ENCODE results near the gene EFNA5. TPM values are rescaled to one million over a fixed set of nuclear protein-coding genes. Genes with fewer than 3 reads are reported as not detected.

EFNA5 gene
- total RNA-seq, 1 experiment from 2014 or later = 1.5 TPM

DNA sequence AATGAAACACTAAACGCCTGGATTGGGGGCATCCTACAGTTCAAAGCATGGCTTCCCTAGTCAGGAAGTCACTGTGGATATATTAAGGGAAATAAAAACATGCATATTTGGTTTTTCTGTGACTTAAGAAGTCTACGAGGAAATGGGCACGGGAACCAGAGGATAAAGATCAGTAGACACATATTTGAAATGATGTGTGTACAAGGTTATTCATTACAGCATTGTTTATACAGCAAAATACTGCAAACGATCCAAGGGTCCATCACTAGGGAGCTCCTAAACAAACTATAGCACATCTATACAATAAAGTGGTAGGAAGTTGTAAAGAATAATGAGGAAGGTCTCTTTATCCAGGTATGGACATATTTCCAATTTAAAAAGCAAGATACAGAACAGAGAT lies 71.8 kb downstream of the EFNA5 start:
- ChIA-PET CTCF (interaction anchor here (0.9 kb wide), 1 partner anchor 1330 kb away, joined by 3 read pairs; no protein-coding TSS in a partner anchor), POLR2A (no interaction called here)
- Mint-ChIP-seq H3K9me3 (ENCODE audit: unreplicated experiment) (no peaks in the 10 kb centered on the region), H3K4me1 (ENCODE audit: low read depth, unreplicated experiment) (no peaks in the 10 kb centered on the region), H3K27me3 (ENCODE audit: insufficient read depth, unreplicated experiment) (peaks cover 7% of the 10 kb centered on the region), H3K27ac (ENCODE audit: unreplicated experiment) (no peak overlapping the region), H3K4me3 (ENCODE audit: unreplicated experiment) (no peak overlapping the region), H3K36me3 (ENCODE audit: insufficient read depth, unreplicated experiment) (no peaks in the 10 kb centered on the region)
- no peak for DNase-seq
- Histone ChIP-seq H3K9me3 (no peaks in the 10 kb centered on the region), H3K27me3 (replicated peaks; ENCODE audit: control insufficient read depth, insufficient read depth, low read length) (no peaks in the 10 kb centered on the region), H3K4me1 (peaks cover 6% of the 10 kb centered on the region; the same call in 1 of the 2 replicates), H3K4me3 (ENCODE audit: low read depth, low read length) (no peak overlapping the region), H3K36me3 (ENCODE audit: control insufficient read depth, insufficient read depth, low read length) (no peaks in the 10 kb centered on the region)
- no TSS peak for BruUV-seq (replicated peaks)
- TF ChIP-seq, protein P1, sequence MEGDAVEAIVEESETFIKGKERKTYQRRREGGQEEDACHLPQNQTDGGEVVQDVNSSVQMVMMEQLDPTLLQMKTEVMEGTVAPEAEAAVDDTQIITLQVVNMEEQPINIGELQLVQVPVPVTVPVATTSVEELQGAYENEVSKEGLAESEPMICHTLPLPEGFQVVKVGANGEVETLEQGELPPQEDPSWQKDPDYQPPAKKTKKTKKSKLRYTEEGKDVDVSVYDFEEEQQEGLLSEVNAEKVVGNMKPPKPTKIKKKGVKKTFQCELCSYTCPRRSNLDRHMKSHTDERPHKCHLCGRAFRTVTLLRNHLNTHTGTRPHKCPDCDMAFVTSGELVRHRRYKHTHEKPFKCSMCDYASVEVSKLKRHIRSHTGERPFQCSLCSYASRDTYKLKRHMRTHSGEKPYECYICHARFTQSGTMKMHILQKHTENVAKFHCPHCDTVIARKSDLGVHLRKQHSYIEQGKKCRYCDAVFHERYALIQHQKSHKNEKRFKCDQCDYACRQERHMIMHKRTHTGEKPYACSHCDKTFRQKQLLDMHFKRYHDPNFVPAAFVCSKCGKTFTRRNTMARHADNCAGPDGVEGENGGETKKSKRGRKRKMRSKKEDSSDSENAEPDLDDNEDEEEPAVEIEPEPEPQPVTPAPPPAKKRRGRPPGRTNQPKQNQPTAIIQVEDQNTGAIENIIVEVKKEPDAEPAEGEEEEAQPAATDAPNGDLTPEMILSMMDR (IDR thresholded peaks at IDR 0.05; ENCODE audit: insufficient read depth in 1 of 2, low read depth in 1 of 2, low read length in 1 of 2, severe bottlenecking in 1 of 2, unreplicated experiment in 1 of 2) = no peak
- intact Hi-C loops (cut with micrococcal nuclease; ENCODE audit: unreplicated experiment) = no loop called here

- no peaks in the 10 kb centered on the region for H3K9me3 Mint-ChIP-seq (ENCODE audit: unreplicated experiment)
- ChIA-PET CTCF (no interaction called here), POLR2A (no interaction called here)
- TF ChIP-seq, protein P1 (IDR thresholded peaks at IDR 0.05; ENCODE audit: insufficient read depth in 1 of 2, low read depth in 1 of 2, low read length in 1 of 2, severe bottlenecking in 1 of 2, unreplicated experiment in 1 of 2) = no peak
- no peak for DNase-seq
- H3K27me3 ChIP-seq (replicated peaks; ENCODE audit: control insufficient read depth, insufficient read depth, low read length) = no peaks in the 10 kb centered on the region
- no peak overlapping the region for H3K4me3 ChIP-seq (ENCODE audit: low read depth, low read length)
- H3K36me3 ChIP-seq (ENCODE audit: control insufficient read depth, insufficient read depth, low read length) = no peaks in the 10 kb centered on the region
- H3K4me3 Mint-ChIP-seq (ENCODE audit: unreplicated experiment) = no peak overlapping the region
- peaks cover 7% of the 10 kb centered on the region for H3K27me3 Mint-ChIP-seq (ENCODE audit: insufficient read depth, unreplicated experiment)
- H3K36me3 Mint-ChIP-seq (ENCODE audit: insufficient read depth, unreplicated experiment) = no peaks in the 10 kb centered on the region
- intact Hi-C loops (cut with micrococcal nuclease; ENCODE audit: unreplicated experiment) = no loop called here
- H3K4me1 Mint-ChIP-seq (ENCODE audit: low read depth, unreplicated experiment) = no peaks in the 10 kb centered on the region
- peaks cover 6% of the 10 kb centered on the region; the same call in 1 of the 2 replicates for H3K4me1 ChIP-seq
- BruUV-seq (replicated peaks) = no TSS peak
- no peak overlapping the region for H3K27ac Mint-ChIP-seq (ENCODE audit: unreplicated experiment)
- H3K9me3 ChIP-seq = no peaks in the 10 kb centered on the region
These were observed 72.9 kb downstream of the EFNA5 start for GRCh38 chr5:107597803-107598202.

GRCh38 chr5:107597247-107597646 lies 73.5 kb downstream of the EFNA5 start:
- peaks cover 6% of the 10 kb centered on the region; the same call in 1 of the 2 replicates for H3K4me1 ChIP-seq
- H3K4me3 ChIP-seq (ENCODE audit: low read depth, low read length) = no peak overlapping the region
- Mint-ChIP-seq H3K4me3 (ENCODE audit: unreplicated experiment) (no peak overlapping the region), H3K27ac (ENCODE audit: unreplicated experiment) (no peak overlapping the region), H3K36me3 (ENCODE audit: insufficient read depth, unreplicated experiment) (no peaks in the 10 kb centered on the region), H3K4me1 (ENCODE audit: low read depth, unreplicated experiment) (no peaks in the 10 kb centered on the region), H3K9me3 (ENCODE audit: unreplicated experiment) (no peaks in the 10 kb centered on the region), H3K27me3 (ENCODE audit: insufficient read depth, unreplicated experiment) (peaks cover 7% of the 10 kb centered on the region)
- H3K27me3 ChIP-seq (replicated peaks; ENCODE audit: control insufficient read depth, insufficient read depth, low read length) = no peaks in the 10 kb centered on the region
- no TSS peak for BruUV-seq (replicated peaks)
- no peak for DNase-seq
- CTCF ChIA-PET = no interaction called here
- intact Hi-C loops (cut with micrococcal nuclease; ENCODE audit: unreplicated experiment) = no loop called here
- TF ChIP-seq, protein P1 (IDR thresholded peaks at IDR 0.05; ENCODE audit: insufficient read depth in 1 of 2, low read depth in 1 of 2, low read length in 1 of 2, severe bottlenecking in 1 of 2, unreplicated experiment in 1 of 2) = no peak
- H3K36me3 ChIP-seq (ENCODE audit: control insufficient read depth, insufficient read depth, low read length) = no peaks in the 10 kb centered on the region
- no peaks in the 10 kb centered on the region for H3K9me3 ChIP-seq
- POLR2A ChIA-PET = no interaction called here
